ENCODE results near the gene BIRC6.
"Not testable (repeated sequence)": the region's sequence is repeated elsewhere in the genome, so short reads cannot be mapped to it uniquely, and the experiment has no call there.

Gene BIRC6

DNA sequence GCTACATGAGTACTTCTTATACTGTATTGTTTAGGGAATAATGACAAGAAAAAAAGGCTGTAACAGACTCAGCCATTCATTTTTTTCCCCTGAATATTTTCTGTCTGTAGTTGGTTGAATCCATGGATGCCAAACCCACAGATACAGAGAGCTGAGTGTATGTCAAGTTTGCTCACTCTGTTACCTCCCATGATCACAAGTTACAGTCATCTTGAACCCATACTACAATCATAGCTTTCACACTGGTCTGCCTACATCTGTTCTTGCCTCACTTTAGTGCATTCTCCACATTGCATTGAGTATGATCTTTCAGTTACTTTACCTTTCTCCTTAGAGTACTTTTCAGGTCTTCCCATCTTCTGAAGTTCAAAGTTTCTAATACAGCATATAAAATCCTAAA, 94.0 kb downstream of the BIRC6 start:
- no peak for DNase-seq

- DNase-seq = no peak
Measured at GRCh38 chr2:32452338-32453064, 95.7 kb downstream of the BIRC6 start.

- no peak for DNase-seq
Measured at GRCh38 chr2:32453242-32454062, 96.6 kb downstream of the BIRC6 start.

- DNase-seq = no peak
Measured at GRCh38 chr2:32455816-32456215, 99.0 kb downstream of the BIRC6 start.

GRCh38 chr2:32456808-32457207, 100.0 kb downstream of the BIRC6 start:
- DNase-seq = no peak

DNA sequence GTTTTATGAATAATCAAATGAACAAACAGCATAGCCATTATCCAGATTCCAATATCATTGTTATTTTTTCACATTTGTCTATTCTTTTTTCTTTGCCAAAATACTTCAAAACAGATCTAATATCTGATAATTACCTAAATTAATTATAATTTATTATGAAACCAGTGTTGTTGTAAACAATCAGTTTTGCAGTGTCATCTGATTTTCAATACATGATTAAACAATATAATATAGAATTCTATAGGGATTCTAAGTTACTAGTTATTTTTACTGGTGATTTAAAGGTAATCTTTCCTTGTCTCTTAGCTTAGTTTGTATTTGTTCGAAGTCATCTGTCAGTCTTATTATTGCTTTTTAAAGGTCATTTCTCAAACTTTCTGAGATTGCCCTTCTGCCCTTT, 101.0 kb downstream of the BIRC6 start:
- no peak for DNase-seq

DNA sequence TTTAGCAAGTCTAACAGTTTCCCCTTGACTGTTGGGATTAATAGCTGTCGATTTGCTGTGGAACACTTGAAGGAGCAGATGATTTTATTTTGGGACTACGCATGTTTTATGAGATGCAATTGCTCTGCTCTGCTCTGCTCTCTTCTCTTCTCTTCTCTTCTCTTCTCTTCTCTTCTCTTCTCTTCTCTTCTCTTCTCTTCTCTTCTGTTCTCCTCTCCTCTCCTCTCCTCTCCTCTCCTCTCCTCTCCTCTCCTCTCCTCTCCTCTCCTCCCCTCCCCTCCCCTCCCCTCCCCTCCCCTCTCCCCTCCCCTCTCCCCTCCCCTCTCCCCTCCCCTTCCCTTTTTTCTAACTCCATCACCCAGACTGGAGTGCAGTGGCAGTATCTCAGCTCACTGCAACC, 104.0 kb downstream of the BIRC6 start:
- DNase-seq = not testable (repeated sequence)

DNA sequence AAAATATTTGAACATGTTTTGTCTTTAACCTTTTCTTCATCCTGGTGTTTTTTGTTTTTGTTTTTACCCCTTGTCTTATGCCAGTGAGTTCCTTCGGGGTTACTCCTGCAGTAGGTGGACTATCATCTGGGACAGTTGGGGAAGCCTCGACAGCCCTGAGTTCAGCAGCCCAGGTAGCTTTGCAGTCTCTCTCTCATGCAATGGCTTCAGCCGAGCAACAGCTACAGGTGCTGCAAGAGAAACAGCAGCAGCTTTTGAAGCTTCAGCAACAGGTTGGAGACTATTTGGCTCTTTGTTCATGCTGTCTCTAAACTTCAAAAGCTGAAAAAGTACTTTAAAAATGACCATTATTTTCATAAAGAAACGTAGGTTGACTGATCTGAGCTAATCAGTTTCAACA, 106.3 kb downstream of the BIRC6 start:
- no peak for DNase-seq

DNA sequence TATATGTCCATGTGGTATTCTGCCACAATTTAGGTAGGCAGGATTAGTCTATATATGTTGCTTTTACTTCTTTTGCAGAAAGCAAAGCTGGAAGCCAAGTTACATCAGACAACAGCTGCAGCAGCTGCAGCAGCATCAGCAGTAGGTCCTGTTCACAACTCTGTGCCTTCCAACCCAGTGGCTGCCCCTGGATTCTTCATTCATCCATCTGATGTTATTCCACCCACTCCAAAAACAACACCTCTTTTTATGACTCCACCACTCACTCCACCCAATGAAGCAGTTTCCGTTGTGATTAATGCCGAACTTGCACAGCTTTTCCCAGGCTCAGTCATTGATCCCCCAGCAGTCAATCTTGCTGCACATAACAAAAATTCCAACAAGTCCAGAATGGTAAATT, 107.6 kb downstream of the BIRC6 start:
- no peak for DNase-seq

DNA sequence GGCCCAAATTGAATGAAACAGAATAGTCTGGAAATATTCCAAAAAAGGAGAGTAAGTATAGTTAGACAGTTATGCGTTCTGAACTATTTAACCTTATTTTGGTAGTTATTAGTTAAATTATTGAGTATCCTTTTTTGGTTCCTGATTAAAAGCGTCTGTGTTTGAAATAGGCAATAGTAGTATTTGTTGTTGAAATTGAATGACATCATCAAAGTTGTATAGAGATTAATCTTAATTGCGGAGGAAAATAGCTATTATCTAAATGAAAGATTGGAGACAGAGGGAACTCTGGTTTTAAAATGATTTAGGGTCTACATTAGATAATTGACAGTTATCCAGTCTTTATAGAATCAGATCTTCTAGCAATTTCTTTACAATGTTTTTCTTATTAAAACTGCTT, 115.8 kb downstream of the BIRC6 start:
- no peak for DNase-seq

GRCh38 chr2:32474381-32474780, 117.6 kb downstream of the BIRC6 start:
- no peak for DNase-seq

DNA sequence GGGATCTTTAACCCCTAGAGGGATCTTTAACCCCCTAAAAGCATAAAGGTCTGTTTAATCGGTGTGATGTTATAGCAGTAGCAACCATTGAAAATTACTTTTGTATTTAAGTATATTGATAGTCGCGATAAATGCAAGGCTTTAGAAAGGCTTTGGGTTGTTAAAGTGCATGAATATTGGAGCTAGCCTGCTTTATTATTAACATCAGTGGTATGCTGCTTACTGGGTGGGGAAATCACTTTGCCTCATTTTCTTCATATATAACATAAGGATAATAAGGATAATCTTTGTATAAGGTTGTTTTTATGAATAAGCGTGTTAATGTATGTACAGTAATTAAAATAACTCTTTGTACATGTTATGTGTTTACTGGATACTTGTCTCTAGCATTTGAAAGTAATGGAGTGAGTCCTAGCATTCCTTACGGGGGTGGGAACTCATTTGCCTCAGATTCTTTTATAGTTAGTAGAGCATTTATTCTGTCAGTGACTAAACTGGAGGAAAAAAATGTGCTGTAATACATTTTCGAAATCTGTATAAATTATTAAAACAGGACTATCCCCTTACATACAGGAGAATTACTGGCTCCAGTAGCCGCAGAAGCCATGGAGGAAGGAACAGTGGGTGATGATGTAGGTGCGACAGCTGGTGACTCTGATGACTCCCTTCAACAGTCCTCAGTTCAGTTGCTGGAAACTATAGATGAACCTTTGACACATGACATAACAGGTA, 122.2 kb downstream of the BIRC6 start:
- DNase-seq = no peak

GRCh38 chr2:32479993-32480392, 123.2 kb downstream of the BIRC6 start:
- no peak for DNase-seq

GRCh38 chr2:32482471-32482870, 125.6 kb downstream of the BIRC6 start:
- DNase-seq = no peak

- no peak for DNase-seq
Measured at GRCh38 chr2:32484937-32485336, 128.1 kb downstream of the BIRC6 start.

DNA sequence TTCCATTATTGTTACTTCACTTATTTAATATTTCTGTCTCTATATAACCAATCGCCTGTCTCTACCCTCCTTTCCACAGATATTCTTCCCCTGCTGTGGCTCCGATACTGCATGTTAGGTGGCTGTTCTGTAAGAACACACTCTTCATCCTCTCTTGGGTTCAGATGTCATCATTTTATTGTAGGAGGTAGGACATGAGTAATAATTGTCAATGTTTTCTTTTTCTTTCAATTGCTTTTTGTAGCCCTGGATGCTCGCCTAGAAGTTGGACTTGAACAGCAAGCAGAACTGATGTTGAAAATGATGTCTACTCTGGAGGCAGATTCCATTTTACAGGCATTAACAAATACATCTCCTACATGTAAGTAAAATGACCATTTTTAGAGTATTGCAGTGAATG, 128.6 kb downstream of the BIRC6 start:
- no peak for DNase-seq

- no peak for DNase-seq
Measured at GRCh38 chr2:32489061-32489460, 132.2 kb downstream of the BIRC6 start.

GRCh38 chr2:32491346-32491745, 134.5 kb downstream of the BIRC6 start:
- DNase-seq = no peak

- DNase-seq = no peak
Measured at GRCh38 chr2:32495139-32495538, 138.3 kb downstream of the BIRC6 start.

DNA sequence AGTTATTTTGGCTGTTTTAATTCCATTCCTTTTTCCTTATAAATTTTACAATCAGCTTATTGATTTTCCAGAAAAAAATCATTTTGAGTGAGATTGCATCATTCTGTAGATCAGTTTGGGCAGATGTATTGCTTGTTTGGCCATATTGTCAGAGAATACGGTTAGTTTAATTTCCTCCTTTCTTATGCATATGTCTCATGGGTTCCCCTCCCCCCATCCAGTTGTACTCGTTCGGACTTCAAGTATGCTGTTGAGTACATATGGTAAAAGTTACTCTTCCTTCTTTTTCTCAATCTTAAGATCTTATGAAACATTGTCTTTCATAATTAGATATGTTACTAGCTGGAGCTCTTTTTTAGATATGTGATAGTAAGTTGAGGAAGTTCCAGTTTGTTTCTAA, 139.8 kb downstream of the BIRC6 start:
- no peak for DNase-seq

GRCh38 chr2:32498306-32498705, 141.5 kb downstream of the BIRC6 start:
- DNase-seq = no peak

- DNase-seq = no peak
Measured at GRCh38 chr2:32502941-32503340, 146.1 kb downstream of the BIRC6 start.

DNA sequence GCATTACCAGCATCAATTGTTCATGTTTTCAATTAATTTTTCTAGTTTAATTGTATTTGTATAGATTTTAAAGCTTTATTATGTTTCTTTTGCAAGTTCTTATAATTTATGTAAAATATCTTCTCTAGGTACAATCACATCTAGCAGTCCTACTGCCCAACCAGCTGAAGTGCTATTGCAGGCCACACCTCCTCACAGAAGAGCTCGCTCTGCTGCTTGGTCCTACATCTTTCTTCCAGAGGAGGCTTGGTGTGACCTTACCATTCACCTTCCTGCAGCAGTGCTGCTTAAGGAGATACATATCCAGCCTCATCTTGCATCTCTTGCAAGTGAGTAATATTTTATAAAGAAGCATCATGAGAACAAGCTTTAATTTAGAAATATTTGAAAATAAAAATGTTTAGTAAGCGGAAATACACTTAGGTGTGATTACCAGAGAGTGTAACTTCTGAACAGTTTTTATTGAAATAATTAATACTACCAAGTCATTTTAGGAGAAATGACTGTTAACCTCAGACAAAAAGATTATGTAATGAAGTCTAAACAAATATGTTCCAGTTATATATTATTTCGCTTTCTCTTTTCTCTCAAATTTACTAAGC, 148.2 kb downstream of the BIRC6 start:
- no peak for DNase-seq

Data from stimulated activated CD4-positive, alpha-beta T cell treated with anti-CD3 and anti-CD28 coated beads, Interleukin-15, amount 100 ng/mL, for 24 hours (primary cell).